Upper lobe of right lung (tissue), 1 donor: ENCODE data around the gene HEY2. TPM values are rescaled to one million over a fixed set of nuclear protein-coding genes. Genes with fewer than 3 reads are reported as not detected.

Source experiments
- ATAC-seq: fragments of 200-7000 bp; cut with Tn5 transposase; one replicate; pipeline ENCODE4 v1.9.1; 2020; ENCODE audit warnings: mild to moderate bottlenecking, moderate library complexity
- DNase-seq: peaks from one replicate; pipeline ENCODE4 v3.0.0-alpha.2; 2020
- H3K27ac ChIP-seq: fragments of 200-600 bp; one replicate; pipeline ENCODE4 v1.8.0; 2022
- H3K27me3 ChIP-seq: fragments of 200-600 bp; one replicate; pipeline ENCODE4 v1.8.0; 2022; ENCODE audit warnings: mild to moderate bottlenecking
- H3K36me3 ChIP-seq: fragments of 200-600 bp; one replicate; pipeline ENCODE4 v1.8.0; 2022
- H3K4me1 ChIP-seq: fragments of 200-600 bp; one replicate; pipeline ENCODE4 v1.8.0; 2022
- H3K4me3 ChIP-seq: fragments of 200-600 bp; one replicate; pipeline ENCODE4 v1.8.0; 2022; ENCODE audit warnings: mild to moderate bottlenecking
- H3K9me3 ChIP-seq: fragments of 200-600 bp; one replicate; pipeline ENCODE4 v1.8.0; 2022
- intact Hi-C: fragments of 100-400 bp; cut with DNase I; formaldehyde crosslinking; loops from one replicate; pipeline ENCODE4 v1.11.0; 2022
- total RNA-seq: library from RNA; stranded (reverse); fragmentation: NEBNext Ultra II Directional; extraction: Animal tissue kit (Norgen Biotek cat#: 25700); gene quantifications from one replicate; pipeline ENCODE4 v1.2.1, GENCODE V29; 2021
- TF ChIP-seq, protein P1 (sequence below): fragments of 200-600 bp; IDR thresholded peaks from one replicate; pipeline ENCODE4 v1.8.0; 2022; ENCODE audit warnings: antibody characterized with exemption
- donor health status: DM: no; HTN: yes; CAD: no; lungs with severe emphysema.

Gene HEY2
- total RNA-seq, 1 donor from 2014 or later: 2.2 TPM

GRCh38 chr6:125808591-125808990 is 59.2 kb downstream of the HEY2 start:
- no peaks in the 10 kb centered on the region for H3K27me3 ChIP-seq
- no peaks in the 10 kb centered on the region for H3K9me3 ChIP-seq
- H3K4me3 ChIP-seq: no peak overlapping the region
- ATAC-seq (no peak), DNase-seq (no peak)
- intact Hi-C loops: no loop called here
- H3K4me1 ChIP-seq: peaks cover 20% of the 10 kb centered on the region
- H3K27ac ChIP-seq: no peak overlapping the region
- TF ChIP-seq, protein P1, sequence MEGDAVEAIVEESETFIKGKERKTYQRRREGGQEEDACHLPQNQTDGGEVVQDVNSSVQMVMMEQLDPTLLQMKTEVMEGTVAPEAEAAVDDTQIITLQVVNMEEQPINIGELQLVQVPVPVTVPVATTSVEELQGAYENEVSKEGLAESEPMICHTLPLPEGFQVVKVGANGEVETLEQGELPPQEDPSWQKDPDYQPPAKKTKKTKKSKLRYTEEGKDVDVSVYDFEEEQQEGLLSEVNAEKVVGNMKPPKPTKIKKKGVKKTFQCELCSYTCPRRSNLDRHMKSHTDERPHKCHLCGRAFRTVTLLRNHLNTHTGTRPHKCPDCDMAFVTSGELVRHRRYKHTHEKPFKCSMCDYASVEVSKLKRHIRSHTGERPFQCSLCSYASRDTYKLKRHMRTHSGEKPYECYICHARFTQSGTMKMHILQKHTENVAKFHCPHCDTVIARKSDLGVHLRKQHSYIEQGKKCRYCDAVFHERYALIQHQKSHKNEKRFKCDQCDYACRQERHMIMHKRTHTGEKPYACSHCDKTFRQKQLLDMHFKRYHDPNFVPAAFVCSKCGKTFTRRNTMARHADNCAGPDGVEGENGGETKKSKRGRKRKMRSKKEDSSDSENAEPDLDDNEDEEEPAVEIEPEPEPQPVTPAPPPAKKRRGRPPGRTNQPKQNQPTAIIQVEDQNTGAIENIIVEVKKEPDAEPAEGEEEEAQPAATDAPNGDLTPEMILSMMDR: no peak
- peaks cover 4% of the 10 kb centered on the region for H3K36me3 ChIP-seq

- no peak for DNase-seq
- Histone ChIP-seq H3K4me1 (peaks cover 21% of the 10 kb centered on the region), H3K9me3 (no peaks in the 10 kb centered on the region), H3K36me3 (peaks cover 4% of the 10 kb centered on the region), H3K27ac (no peak overlapping the region), H3K27me3 (no peaks in the 10 kb centered on the region), H3K4me3 (no peak overlapping the region)
- TF ChIP-seq, protein P1: no peak
- no peak for ATAC-seq
- intact Hi-C loops: no loop called here
These were observed 60.2 kb downstream of the HEY2 start for GRCh38 chr6:125809570-125810170.

DNA sequence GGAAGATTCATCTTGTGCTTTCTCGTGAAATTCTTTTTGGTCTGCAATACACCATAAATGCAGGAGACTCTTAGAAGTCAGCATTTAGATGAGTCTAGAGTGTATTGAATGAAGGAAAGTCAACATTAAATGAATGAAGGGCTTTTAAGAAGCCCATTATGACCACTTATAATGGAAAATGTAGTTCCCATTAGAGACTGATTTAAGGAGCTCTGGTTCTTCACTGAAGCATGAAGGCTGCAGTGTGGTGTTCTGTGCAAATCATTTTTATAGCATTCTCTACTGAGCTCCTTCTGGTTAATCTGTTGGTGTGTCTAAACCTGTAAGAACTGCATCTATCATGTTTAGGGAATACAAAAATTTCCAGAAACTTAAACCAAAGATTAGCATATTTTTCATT is 61.0 kb downstream of the HEY2 start:
- intact Hi-C loops: no loop called here
- ATAC-seq (peak; percentile 40), DNase-seq (no peak)
- Histone ChIP-seq H3K36me3 (peaks cover 4% of the 10 kb centered on the region), H3K27ac (no peak overlapping the region), H3K9me3 (no peaks in the 10 kb centered on the region), H3K4me3 (no peak overlapping the region), H3K4me1 (peaks cover 29% of the 10 kb centered on the region), H3K27me3 (no peaks in the 10 kb centered on the region)
- TF ChIP-seq, protein P1: no peak

Other genes with a start within 250 kb of the HEY2 start
- gene NCOA7, start 41.3 kb downstream of the HEY2 start, total RNA-seq: 80.8 TPM
- 27.9 TPM for gene HINT3, start 207.1 kb downstream of the HEY2 start, total RNA-seq
- 17.7 TPM for gene TRMT11, start 236.9 kb downstream of the HEY2 start, total RNA-seq